ENCODE measurements around the gene UNC5C.

- TF ChIP-seq ESRRA (CRISPR knock-in tag; IDR thresholded peaks at IDR 0.05; ENCODE audit: borderline replicate concordance) (no peak), CTCF (IDR thresholded peaks at IDR 0.05) (no peak), ZNF219 (CRISPR knock-in tag; IDR thresholded peaks at IDR 0.05; ENCODE audit: borderline replicate concordance) (no peak), TCF7 (CRISPR knock-in tag; IDR thresholded peaks at IDR 0.05; ENCODE audit: low read depth) (no peak), NR3C1 (CRISPR knock-in tag; conservative IDR thresholded peaks at IDR 0.05; ENCODE audit: low read depth) (no peak), JAZF1 (CRISPR knock-in tag; IDR thresholded peaks at IDR 0.05) (no peak), JUN (CRISPR knock-in tag; IDR thresholded peaks at IDR 0.05) (no peak), ZNF232 (CRISPR knock-in tag; IDR thresholded peaks at IDR 0.05) (no peak), NFYB (CRISPR knock-in tag; conservative IDR thresholded peaks at IDR 0.05; ENCODE audit: low read depth) (no peak), MXD4 (CRISPR knock-in tag; IDR thresholded peaks at IDR 0.05; ENCODE audit: borderline replicate concordance) (no peak)
- TF ChIP-seq, protein P1, sequence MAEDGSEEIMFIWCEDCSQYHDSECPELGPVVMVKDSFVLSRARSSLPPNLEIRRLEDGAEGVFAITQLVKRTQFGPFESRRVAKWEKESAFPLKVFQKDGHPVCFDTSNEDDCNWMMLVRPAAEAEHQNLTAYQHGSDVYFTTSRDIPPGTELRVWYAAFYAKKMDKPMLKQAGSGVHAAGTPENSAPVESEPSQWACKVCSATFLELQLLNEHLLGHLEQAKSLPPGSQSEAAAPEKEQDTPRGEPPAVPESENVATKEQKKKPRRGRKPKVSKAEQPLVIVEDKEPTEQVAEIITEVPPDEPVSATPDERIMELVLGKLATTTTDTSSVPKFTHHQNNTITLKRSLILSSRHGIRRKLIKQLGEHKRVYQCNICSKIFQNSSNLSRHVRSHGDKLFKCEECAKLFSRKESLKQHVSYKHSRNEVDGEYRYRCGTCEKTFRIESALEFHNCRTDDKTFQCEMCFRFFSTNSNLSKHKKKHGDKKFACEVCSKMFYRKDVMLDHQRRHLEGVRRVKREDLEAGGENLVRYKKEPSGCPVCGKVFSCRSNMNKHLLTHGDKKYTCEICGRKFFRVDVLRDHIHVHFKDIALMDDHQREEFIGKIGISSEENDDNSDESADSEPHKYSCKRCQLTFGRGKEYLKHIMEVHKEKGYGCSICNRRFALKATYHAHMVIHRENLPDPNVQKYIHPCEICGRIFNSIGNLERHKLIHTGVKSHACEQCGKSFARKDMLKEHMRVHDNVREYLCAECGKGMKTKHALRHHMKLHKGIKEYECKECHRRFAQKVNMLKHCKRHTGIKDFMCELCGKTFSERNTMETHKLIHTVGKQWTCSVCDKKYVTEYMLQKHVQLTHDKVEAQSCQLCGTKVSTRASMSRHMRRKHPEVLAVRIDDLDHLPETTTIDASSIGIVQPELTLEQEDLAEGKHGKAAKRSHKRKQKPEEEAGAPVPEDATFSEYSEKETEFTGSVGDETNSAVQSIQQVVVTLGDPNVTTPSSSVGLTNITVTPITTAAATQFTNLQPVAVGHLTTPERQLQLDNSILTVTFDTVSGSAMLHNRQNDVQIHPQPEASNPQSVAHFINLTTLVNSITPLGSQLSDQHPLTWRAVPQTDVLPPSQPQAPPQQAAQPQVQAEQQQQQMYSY (CRISPR knock-in tag; IDR thresholded peaks at IDR 0.05), result no peak
- TF ChIP-seq, protein P2, sequence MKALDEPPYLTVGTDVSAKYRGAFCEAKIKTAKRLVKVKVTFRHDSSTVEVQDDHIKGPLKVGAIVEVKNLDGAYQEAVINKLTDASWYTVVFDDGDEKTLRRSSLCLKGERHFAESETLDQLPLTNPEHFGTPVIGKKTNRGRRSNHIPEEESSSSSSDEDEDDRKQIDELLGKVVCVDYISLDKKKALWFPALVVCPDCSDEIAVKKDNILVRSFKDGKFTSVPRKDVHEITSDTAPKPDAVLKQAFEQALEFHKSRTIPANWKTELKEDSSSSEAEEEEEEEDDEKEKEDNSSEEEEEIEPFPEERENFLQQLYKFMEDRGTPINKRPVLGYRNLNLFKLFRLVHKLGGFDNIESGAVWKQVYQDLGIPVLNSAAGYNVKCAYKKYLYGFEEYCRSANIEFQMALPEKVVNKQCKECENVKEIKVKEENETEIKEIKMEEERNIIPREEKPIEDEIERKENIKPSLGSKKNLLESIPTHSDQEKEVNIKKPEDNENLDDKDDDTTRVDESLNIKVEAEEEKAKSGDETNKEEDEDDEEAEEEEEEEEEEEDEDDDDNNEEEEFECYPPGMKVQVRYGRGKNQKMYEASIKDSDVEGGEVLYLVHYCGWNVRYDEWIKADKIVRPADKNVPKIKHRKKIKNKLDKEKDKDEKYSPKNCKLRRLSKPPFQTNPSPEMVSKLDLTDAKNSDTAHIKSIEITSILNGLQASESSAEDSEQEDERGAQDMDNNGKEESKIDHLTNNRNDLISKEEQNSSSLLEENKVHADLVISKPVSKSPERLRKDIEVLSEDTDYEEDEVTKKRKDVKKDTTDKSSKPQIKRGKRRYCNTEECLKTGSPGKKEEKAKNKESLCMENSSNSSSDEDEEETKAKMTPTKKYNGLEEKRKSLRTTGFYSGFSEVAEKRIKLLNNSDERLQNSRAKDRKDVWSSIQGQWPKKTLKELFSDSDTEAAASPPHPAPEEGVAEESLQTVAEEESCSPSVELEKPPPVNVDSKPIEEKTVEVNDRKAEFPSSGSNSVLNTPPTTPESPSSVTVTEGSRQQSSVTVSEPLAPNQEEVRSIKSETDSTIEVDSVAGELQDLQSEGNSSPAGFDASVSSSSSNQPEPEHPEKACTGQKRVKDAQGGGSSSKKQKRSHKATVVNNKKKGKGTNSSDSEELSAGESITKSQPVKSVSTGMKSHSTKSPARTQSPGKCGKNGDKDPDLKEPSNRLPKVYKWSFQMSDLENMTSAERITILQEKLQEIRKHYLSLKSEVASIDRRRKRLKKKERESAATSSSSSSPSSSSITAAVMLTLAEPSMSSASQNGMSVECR (CRISPR knock-in tag; IDR thresholded peaks at IDR 0.05; ENCODE audit: borderline replicate concordance), result no peak
- TF ChIP-seq, protein P3, sequence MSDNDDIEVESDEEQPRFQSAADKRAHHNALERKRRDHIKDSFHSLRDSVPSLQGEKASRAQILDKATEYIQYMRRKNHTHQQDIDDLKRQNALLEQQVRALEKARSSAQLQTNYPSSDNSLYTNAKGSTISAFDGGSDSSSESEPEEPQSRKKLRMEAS (CRISPR knock-in tag; IDR thresholded peaks at IDR 0.05), result no peak
Observed at GRCh38 chr4:95267081-95267480, 281.7 kb downstream of the UNC5C start.
